DND-41 (cell line): ENCODE results near the gene FSHR.

ENCODE experiments used
- EZH2 ChIP-seq: IDR thresholded peaks from 3 replicates; pipeline ENCODE4 v1.6.1; 2012; ENCODE audit warnings: borderline replicate concordance, low read depth, mild to moderate bottlenecking, moderate library complexity, low read length, inconsistent platforms; ENCODE audit not compliant: severe bottlenecking
- TF ChIP-seq, protein P1 (sequence below): IDR thresholded peaks from 2 replicates; pipeline ENCODE4 v1.5.1; 2012; ENCODE audit warnings: borderline replicate concordance, low read length, moderate library complexity, mild to moderate bottlenecking; ENCODE audit not compliant: poor library complexity, severe bottlenecking; ENCODE audit errors: extremely low read depth

DNA sequence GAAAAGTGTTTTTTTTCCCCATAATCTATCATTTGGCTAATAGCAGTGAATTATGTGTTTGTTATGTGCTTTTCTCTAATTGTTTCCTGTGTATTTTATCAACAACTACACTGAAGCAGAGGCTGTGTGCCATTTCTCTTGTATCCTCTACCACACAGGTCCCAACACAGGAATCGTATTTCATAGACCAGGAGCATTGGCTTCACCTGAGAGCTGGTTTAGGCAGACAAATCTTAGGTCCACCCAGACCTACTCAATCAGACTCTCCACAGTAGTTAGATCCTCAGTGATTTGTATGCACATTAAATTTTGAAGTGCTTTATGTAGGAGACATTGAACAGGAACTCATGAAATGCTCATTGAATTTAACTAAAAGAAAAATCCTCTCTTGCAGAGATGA, 109.2 kb downstream of the FSHR start:
- TF ChIP-seq, protein P1, sequence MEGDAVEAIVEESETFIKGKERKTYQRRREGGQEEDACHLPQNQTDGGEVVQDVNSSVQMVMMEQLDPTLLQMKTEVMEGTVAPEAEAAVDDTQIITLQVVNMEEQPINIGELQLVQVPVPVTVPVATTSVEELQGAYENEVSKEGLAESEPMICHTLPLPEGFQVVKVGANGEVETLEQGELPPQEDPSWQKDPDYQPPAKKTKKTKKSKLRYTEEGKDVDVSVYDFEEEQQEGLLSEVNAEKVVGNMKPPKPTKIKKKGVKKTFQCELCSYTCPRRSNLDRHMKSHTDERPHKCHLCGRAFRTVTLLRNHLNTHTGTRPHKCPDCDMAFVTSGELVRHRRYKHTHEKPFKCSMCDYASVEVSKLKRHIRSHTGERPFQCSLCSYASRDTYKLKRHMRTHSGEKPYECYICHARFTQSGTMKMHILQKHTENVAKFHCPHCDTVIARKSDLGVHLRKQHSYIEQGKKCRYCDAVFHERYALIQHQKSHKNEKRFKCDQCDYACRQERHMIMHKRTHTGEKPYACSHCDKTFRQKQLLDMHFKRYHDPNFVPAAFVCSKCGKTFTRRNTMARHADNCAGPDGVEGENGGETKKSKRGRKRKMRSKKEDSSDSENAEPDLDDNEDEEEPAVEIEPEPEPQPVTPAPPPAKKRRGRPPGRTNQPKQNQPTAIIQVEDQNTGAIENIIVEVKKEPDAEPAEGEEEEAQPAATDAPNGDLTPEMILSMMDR, result no peak
- TF ChIP-seq EZH2, result no peak
